AG08395 (cell line): ENCODE results near the gene PIGH.
A peak's percentile ranks its signal among the peaks of the same experiment; 100 is the strongest.

Experiments used
- DNase-seq: peaks from one replicate; pipeline ENCODE4 v3.0.0; 2012; ENCODE audit warnings: mixed read lengths, low spot score

PIGH gene

GRCh38 chr14:67574806-67575205 lies 25.3 kb downstream of the PIGH start:
- no peak for DNase-seq

- DNase-seq: no peak
Observed at GRCh38 chr14:67574156-67574555, 25.9 kb downstream of the PIGH start.

GRCh38 chr14:67573228-67574010 lies 26.6 kb downstream of the PIGH start:
- DNase-seq: no peak

- DNase-seq: no peak
Observed at GRCh38 chr14:67572608-67573007, 27.5 kb downstream of the PIGH start.

GRCh38 chr14:67571991-67572323 lies 28.1 kb downstream of the PIGH start:
- DNase-seq: no peak

GRCh38 chr14:67571275-67571990 lies 28.6 kb downstream of the PIGH start:
- peak; percentile 77 for DNase-seq

GRCh38 chr14:67570453-67570852 lies 29.6 kb downstream of the PIGH start:
- no peak for DNase-seq

- DNase-seq: no peak
Observed at GRCh38 chr14:67569651-67570290, 30.3 kb downstream of the PIGH start.

- no peak for DNase-seq
Observed at GRCh38 chr14:67569011-67569650, 30.9 kb downstream of the PIGH start.

GRCh38 chr14:67567654-67568053 lies 32.4 kb downstream of the PIGH start:
- no peak for DNase-seq

GRCh38 chr14:67566908-67567307 lies 33.2 kb downstream of the PIGH start:
- no peak for DNase-seq

- DNase-seq: no peak
Observed at GRCh38 chr14:67564236-67564635, 35.8 kb downstream of the PIGH start.

GRCh38 chr14:67562776-67563150 lies 37.3 kb downstream of the PIGH start:
- DNase-seq: no peak

GRCh38 chr14:67562025-67562775 lies 37.9 kb downstream of the PIGH start:
- DNase-seq: no peak

GRCh38 chr14:67559639-67560038 lies 40.4 kb downstream of the PIGH start:
- no peak for DNase-seq

GRCh38 chr14:67557656-67558055 lies 42.4 kb downstream of the PIGH start:
- no peak for DNase-seq

- peak; percentile 26 for DNase-seq
Observed at GRCh38 chr14:67557118-67557517, 43.0 kb downstream of the PIGH start.

GRCh38 chr14:67556671-67557070 lies 43.4 kb downstream of the PIGH start:
- no peak for DNase-seq

GRCh38 chr14:67555518-67556090 lies 44.5 kb downstream of the PIGH start:
- no peak for DNase-seq

- DNase-seq: no peak
Observed at GRCh38 chr14:67554341-67554740, 45.7 kb downstream of the PIGH start.

GRCh38 chr14:67553547-67553946 lies 46.5 kb downstream of the PIGH start:
- no peak for DNase-seq

- no peak for DNase-seq
Observed at GRCh38 chr14:67551940-67552339, 48.1 kb downstream of the PIGH start.
